ENCODE results near the gene MORN2. TPM values are rescaled to one million over a fixed set of nuclear protein-coding genes. Genes with fewer than 3 reads are reported as not detected.
A peak's percentile ranks its signal among the peaks of the same experiment; 100 is the strongest.

The MORN2 gene
- total and polyA plus RNA-seq, 2 of the 13 experiments (the other 11 are each of a cell fraction or from before 2014, with no cell fraction given): 7.0 to 28.0 TPM

DNA sequence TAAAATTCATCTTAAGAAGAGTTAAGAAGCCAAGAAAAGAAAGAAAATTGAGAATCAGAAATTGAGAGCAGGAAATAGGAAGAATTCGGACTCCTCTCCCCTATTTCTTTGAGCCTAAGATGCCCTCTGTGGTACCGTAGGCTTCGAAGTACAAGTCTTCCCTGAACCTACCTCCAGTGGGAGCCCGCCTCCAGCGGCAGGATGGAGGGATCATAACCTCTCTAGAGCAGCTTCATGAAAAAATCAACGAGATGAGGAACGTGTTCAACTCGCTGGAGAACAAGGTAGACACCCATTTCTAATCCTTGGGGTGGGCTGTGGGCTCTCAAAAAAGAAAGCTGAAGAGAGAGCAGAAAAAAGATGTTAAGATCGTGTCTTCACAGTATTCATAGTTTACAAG, 50.2 kb downstream of the MORN2 start (continued):
- no peak for TF ChIP-seq GABPA (IDR thresholded peaks at IDR 0.05; ENCODE audit: low read depth, low read length)
- TF ChIP-seq GABPA (CRISPR knock-in tag; IDR thresholded peaks at IDR 0.05; ENCODE audit: low read depth): no peak
- TF ChIP-seq NFYC (CRISPR knock-in tag; IDR thresholded peaks at IDR 0.05): no peak
- no peak for TF ChIP-seq IKZF4 (CRISPR knock-in tag; IDR thresholded peaks at IDR 0.05; ENCODE audit: borderline replicate concordance, low read depth, not compliant biosample characterization)
- TF ChIP-seq, protein P1, sequence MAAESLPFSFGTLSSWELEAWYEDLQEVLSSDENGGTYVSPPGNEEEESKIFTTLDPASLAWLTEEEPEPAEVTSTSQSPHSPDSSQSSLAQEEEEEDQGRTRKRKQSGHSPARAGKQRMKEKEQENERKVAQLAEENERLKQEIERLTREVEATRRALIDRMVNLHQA (CRISPR knock-in tag; IDR thresholded peaks at IDR 0.05): no peak
- TF ChIP-seq ZNF543 (CRISPR knock-in tag; IDR thresholded peaks at IDR 0.05): no peak
- no peak for TF ChIP-seq ZBTB14 (CRISPR knock-in tag; IDR thresholded peaks at IDR 0.05)
- TF ChIP-seq, protein P2, sequence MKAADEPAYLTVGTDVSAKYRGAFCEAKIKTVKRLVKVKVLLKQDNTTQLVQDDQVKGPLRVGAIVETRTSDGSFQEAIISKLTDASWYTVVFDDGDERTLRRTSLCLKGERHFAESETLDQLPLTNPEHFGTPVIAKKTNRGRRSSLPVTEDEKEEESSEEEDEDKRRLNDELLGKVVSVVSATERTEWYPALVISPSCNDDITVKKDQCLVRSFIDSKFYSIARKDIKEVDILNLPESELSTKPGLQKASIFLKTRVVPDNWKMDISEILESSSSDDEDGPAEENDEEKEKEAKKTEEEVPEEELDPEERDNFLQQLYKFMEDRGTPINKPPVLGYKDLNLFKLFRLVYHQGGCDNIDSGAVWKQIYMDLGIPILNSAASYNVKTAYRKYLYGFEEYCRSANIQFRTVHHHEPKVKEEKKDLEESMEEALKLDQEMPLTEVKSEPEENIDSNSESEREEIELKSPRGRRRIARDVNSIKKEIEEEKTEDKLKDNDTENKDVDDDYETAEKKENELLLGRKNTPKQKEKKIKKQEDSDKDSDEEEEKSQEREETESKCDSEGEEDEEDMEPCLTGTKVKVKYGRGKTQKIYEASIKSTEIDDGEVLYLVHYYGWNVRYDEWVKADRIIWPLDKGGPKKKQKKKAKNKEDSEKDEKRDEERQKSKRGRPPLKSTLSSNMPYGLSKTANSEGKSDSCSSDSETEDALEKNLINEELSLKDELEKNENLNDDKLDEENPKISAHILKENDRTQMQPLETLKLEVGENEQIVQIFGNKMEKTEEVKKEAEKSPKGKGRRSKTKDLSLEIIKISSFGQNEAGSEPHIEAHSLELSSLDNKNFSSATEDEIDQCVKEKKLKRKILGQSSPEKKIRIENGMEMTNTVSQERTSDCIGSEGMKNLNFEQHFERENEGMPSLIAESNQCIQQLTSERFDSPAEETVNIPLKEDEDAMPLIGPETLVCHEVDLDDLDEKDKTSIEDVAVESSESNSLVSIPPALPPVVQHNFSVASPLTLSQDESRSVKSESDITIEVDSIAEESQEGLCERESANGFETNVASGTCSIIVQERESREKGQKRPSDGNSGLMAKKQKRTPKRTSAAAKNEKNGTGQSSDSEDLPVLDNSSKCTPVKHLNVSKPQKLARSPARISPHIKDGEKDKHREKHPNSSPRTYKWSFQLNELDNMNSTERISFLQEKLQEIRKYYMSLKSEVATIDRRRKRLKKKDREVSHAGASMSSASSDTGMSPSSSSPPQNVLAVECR (CRISPR knock-in tag; IDR thresholded peaks at IDR 0.05; ENCODE audit: borderline replicate concordance): no peak
- TF ChIP-seq, protein P3, sequence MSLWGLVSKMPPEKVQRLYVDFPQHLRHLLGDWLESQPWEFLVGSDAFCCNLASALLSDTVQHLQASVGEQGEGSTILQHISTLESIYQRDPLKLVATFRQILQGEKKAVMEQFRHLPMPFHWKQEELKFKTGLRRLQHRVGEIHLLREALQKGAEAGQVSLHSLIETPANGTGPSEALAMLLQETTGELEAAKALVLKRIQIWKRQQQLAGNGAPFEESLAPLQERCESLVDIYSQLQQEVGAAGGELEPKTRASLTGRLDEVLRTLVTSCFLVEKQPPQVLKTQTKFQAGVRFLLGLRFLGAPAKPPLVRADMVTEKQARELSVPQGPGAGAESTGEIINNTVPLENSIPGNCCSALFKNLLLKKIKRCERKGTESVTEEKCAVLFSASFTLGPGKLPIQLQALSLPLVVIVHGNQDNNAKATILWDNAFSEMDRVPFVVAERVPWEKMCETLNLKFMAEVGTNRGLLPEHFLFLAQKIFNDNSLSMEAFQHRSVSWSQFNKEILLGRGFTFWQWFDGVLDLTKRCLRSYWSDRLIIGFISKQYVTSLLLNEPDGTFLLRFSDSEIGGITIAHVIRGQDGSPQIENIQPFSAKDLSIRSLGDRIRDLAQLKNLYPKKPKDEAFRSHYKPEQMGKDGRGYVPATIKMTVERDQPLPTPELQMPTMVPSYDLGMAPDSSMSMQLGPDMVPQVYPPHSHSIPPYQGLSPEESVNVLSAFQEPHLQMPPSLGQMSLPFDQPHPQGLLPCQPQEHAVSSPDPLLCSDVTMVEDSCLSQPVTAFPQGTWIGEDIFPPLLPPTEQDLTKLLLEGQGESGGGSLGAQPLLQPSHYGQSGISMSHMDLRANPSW (CRISPR knock-in tag; IDR thresholded peaks at IDR 0.05; ENCODE audit: borderline replicate concordance): no peak
- TF ChIP-seq TGIF2 (CRISPR knock-in tag; IDR thresholded peaks at IDR 0.05): no peak
- TF ChIP-seq NFYB (CRISPR knock-in tag; IDR thresholded peaks at IDR 0.05): no peak
- TF ChIP-seq, protein P4, sequence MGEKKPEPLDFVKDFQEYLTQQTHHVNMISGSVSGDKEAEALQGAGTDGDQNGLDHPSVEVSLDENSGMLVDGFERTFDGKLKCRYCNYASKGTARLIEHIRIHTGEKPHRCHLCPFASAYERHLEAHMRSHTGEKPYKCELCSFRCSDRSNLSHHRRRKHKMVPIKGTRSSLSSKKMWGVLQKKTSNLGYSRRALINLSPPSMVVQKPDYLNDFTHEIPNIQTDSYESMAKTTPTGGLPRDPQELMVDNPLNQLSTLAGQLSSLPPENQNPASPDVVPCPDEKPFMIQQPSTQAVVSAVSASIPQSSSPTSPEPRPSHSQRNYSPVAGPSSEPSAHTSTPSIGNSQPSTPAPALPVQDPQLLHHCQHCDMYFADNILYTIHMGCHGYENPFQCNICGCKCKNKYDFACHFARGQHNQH (CRISPR knock-in tag; IDR thresholded peaks at IDR 0.05): peak; percentile 44; the same call in 1 of the 2 replicates
- TF ChIP-seq FOSL2 (CRISPR knock-in tag; IDR thresholded peaks at IDR 0.05): no peak
- no peak for TF ChIP-seq XBP1 (CRISPR knock-in tag; IDR thresholded peaks at IDR 0.05)
- no peak for TF ChIP-seq ZFP41 (CRISPR knock-in tag; IDR thresholded peaks at IDR 0.05; ENCODE audit: borderline replicate concordance)
- TF ChIP-seq, protein P5, sequence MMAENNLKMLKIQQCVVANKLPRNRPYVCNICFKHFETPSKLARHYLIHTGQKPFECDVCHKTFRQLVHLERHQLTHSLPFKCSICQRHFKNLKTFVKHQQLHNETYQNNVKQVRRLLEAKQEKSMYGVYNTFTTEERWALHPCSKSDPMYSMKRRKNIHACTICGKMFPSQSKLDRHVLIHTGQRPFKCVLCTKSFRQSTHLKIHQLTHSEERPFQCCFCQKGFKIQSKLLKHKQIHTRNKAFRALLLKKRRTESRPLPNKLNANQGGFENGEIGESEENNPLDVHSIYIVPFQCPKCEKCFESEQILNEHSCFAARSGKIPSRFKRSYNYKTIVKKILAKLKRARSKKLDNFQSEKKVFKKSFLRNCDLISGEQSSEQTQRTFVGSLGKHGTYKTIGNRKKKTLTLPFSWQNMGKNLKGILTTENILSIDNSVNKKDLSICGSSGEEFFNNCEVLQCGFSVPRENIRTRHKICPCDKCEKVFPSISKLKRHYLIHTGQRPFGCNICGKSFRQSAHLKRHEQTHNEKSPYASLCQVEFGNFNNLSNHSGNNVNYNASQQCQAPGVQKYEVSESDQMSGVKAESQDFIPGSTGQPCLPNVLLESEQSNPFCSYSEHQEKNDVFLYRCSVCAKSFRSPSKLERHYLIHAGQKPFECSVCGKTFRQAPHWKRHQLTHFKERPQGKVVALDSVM (CRISPR knock-in tag; IDR thresholded peaks at IDR 0.05): no peak
- TF ChIP-seq NR2F2 (IDR thresholded peaks at IDR 0.05; ENCODE audit: borderline replicate concordance, low read depth): no peak
- no peak for TF ChIP-seq MIER3 (CRISPR knock-in tag; IDR thresholded peaks at IDR 0.05; ENCODE audit: borderline replicate concordance)
- TF ChIP-seq CEBPG (CRISPR knock-in tag; IDR thresholded peaks at IDR 0.05): no peak
- TF ChIP-seq FOSL1 (CRISPR knock-in tag; IDR thresholded peaks at IDR 0.05; ENCODE audit: borderline replicate concordance): no peak
